HCT116 (cell line): Measurements from ENCODE around the gene AHNAK.

Experiments used
- CTCF ChIP-seq, 3 experiments: fragments of 200-600 bp in 1 of 3; sonication (generic) in 1 of 3; IDR thresholded peaks in 2 of 3; conservative IDR thresholded peaks in 1 of 3; 2 replicates each; pipeline ENCODE4 v1.5.1; 2012 to 2017; ENCODE audit warnings: low read depth in 2 of 3, low read length in 2 of 3, antibody characterized with exemption in 1 of 3, borderline replicate concordance in 1 of 3, control low read depth in 1 of 3, mild to moderate bottlenecking in 1 of 3, mixed read lengths in 1 of 3, mixed run types in 1 of 3, moderate library complexity in 1 of 3; ENCODE audit not compliant: insufficient read depth in 1 of 3
- POLR2A ChIP-seq: IDR thresholded peaks from 2 replicates; pipeline ENCODE4 v1.7.0; 2011; ENCODE audit warnings: borderline replicate concordance; ENCODE audit not compliant: insufficient read depth, insufficient read length; ENCODE audit errors: extremely low read depth
- SP1 ChIP-seq: IDR thresholded peaks from 2 replicates; pipeline ENCODE4 v1.6.1; 2012; ENCODE audit warnings: low read depth

GRCh38 chr11:62554387-62555167 is 8.0 kb upstream of the AHNAK start:
- TF ChIP-seq CTCF (IDR thresholded peaks at IDR 0.05 in 2 of 3, conservative IDR thresholded peaks at IDR 0.05 in 1 of 3; ENCODE audit: borderline replicate concordance in 1 of 3, insufficient read depth in 1 of 3, low read depth in 2 of 3, low read length in 2 of 3) (no peak), POLR2A (no peak), SP1 (no peak)
